ENCODE results near the gene ITGAX. TPM values are rescaled to one million over a fixed set of nuclear protein-coding genes. Genes with fewer than 3 reads are reported as not detected.

The ITGAX gene
- total and polyA plus RNA-seq, 4 donors, result 1.1 to 9.6 (median 1.9) TPM

GRCh38 chr16:31356566-31357323 is 1.8 kb downstream of the ITGAX start:
- no peak for DNase-seq (ENCODE audit: low spot score)
- H3K27ac ChIP-seq (ENCODE audit: low read depth in 1 of 2, low read length in 2 of 2), result no peak overlapping the region
- no peaks in the 10 kb centered on the region for H3K9me3 ChIP-seq (ENCODE audit: control insufficient read depth in 4 of 4, low read length in 3 of 4)
- H3K4me1 ChIP-seq (ENCODE audit: control insufficient read depth in 4 of 4, insufficient read depth in 4 of 4, low read length in 3 of 4), result peaks cover 0 to 2% (median 0%) of the 10 kb centered on the region in 4 donors
- H3K36me3 ChIP-seq (ENCODE audit: control insufficient read depth in 4 of 4, insufficient read depth in 3 of 4, low read depth in 1 of 4, low read length in 3 of 4), result no peaks in the 10 kb centered on the region
- WGBS, result 66% methylated on average over 28 of the region's 28 CpGs
- H3K9ac ChIP-seq (ENCODE audit: low read depth in 1 of 2, low read length in 2 of 2), result no peak overlapping the region
- H3K4me3 ChIP-seq (ENCODE audit: low read depth in 1 of 3, low read length in 3 of 3), result no peak overlapping the region
- TF ChIP-seq NR2F2 (IDR thresholded peaks at IDR 0.05) (no peak), FOXA1 (IDR thresholded peaks at IDR 0.05) (no peak), MAX (IDR thresholded peaks at IDR 0.05) (no peak), RXRA (IDR thresholded peaks at IDR 0.05) (no peak), SP1 (IDR thresholded peaks at IDR 0.05) (no peak), ATF3 (IDR thresholded peaks at IDR 0.05) (no peak), YY1 (IDR thresholded peaks at IDR 0.05) (no peak), REST (IDR thresholded peaks at IDR 0.05) (no peak), ZBTB33 (IDR thresholded peaks at IDR 0.05) (no peak), CTCF (IDR thresholded peaks at IDR 0.05; ENCODE audit: low read depth, low read length, missing input control) (no peak), RAD21 (IDR thresholded peaks at IDR 0.05) (no peak)
- H3K27me3 ChIP-seq (ENCODE audit: control insufficient read depth in 4 of 4, insufficient read depth in 4 of 4, low read length in 3 of 4), result no peaks in the 10 kb centered on the region

- Histone ChIP-seq H3K4me3 (ENCODE audit: low read depth in 1 of 3, low read length in 3 of 3) (no peak overlapping the region), H3K27ac (ENCODE audit: low read depth in 1 of 2, low read length in 2 of 2) (no peak overlapping the region), H3K4me1 (ENCODE audit: control insufficient read depth in 4 of 4, insufficient read depth in 4 of 4, low read length in 3 of 4) (peaks cover 0 to 2% (median 0%) of the 10 kb centered on the region in 4 donors), H3K27me3 (ENCODE audit: control insufficient read depth in 4 of 4, insufficient read depth in 4 of 4, low read length in 3 of 4) (no peaks in the 10 kb centered on the region), H3K36me3 (ENCODE audit: control insufficient read depth in 4 of 4, insufficient read depth in 3 of 4, low read depth in 1 of 4, low read length in 3 of 4) (no peaks in the 10 kb centered on the region), H3K9me3 (ENCODE audit: control insufficient read depth in 4 of 4, low read length in 3 of 4) (no peaks in the 10 kb centered on the region), H3K9ac (ENCODE audit: low read depth in 1 of 2, low read length in 2 of 2) (no peak overlapping the region)
- WGBS, result 76% methylated on average over 18 of the region's 18 CpGs
- DNase-seq (ENCODE audit: low spot score), result no peak
- TF ChIP-seq ZBTB33 (IDR thresholded peaks at IDR 0.05) (no peak), FOXA1 (IDR thresholded peaks at IDR 0.05) (no peak), HNF4G (IDR thresholded peaks at IDR 0.05) (no peak), GABPA (IDR thresholded peaks at IDR 0.05 in 1 of 2, conservative IDR thresholded peaks at IDR 0.05 in 1 of 2) (no peak), EGR1 (IDR thresholded peaks at IDR 0.05; ENCODE audit: low read depth in 2 of 2) (no peak), REST (IDR thresholded peaks at IDR 0.05) (no peak), JUND (IDR thresholded peaks at IDR 0.05) (no peak), TAF1 (conservative IDR thresholded peaks at IDR 0.05) (no peak)
Observed at GRCh38 chr16:31357324-31358109, 2.5 kb downstream of the ITGAX start.

Measured in liver (tissue), 9 donors.